HCT116 (cell line): Measurements from ENCODE around the gene ATL2. TPM values are rescaled to one million over a fixed set of nuclear protein-coding genes. Genes with fewer than 3 reads are reported as not detected.

ENCODE experiments used
- ATAC-seq: fragments of 200-7000 bp; cut with Tn5 transposase; 2 replicates; pipeline ENCODE4 v1.9.1; 2020; ENCODE audit warnings: mild to moderate bottlenecking, moderate library complexity
- BruUV-seq: library from RNA; stranded (reverse); fragments of 400-500 nt; replicated peaks from 2 replicates; lab custom pipeline; 2021; lab: Mats Ljungman, UMichigan
- CTCF ChIA-PET: fragments of 300-600 bp; sonication (Branson Sonifier 250); formaldehyde crosslinking; loops from one replicate; lab custom pipeline; 2021; ENCODE audit warnings: antibody characterized with exemption; lab: Charles Lee
- POLR2A ChIA-PET: fragments of 300-600, 350-600 bp; sonication (Branson Sonifier 250); formaldehyde crosslinking; loops from one replicate; lab custom pipeline; 2021; ENCODE audit warnings: antibody characterized with exemption; lab: Charles Lee
- RAD21 ChIA-PET, 2 experiments: fragments of 300-600 bp; sonication (Branson Sonifier 250); formaldehyde crosslinking; loops; one replicate each; lab custom pipeline; 2023; ENCODE audit warnings: low total read pairs in 2 of 2; ENCODE audit not compliant: uncharacterized antibody in 2 of 2, unreplicated experiment in 2 of 2, low non-redundant PET in 1 of 2; lab: Charles Lee
- DNase-seq: peaks from one replicate; pipeline ENCODE4 v3.0.0-alpha.2; 2010; ENCODE audit warnings: low read depth, low spot score
- H2AFZ ChIP-seq: fragments of 200-600 bp; shearing (Covaris generic), sonication (generic); 2 replicates; pipeline ENCODE4 v1.6.1; 2017; ENCODE audit warnings: low read depth, mixed run types, mixed read lengths, antibody characterized with exemption, low read length; ENCODE audit not compliant: poor library complexity, severe bottlenecking
- H3K27ac ChIP-seq: 2 replicates; pipeline ENCODE4 v1.5.1; 2012; ENCODE audit warnings: low read depth, low read length
- H3K27me3 ChIP-seq: fragments of 200-600 bp; sonication (generic); 2 replicates; pipeline ENCODE4 v1.6.1; 2016; ENCODE audit warnings: mixed run types, low read length, mixed read lengths; ENCODE audit not compliant: insufficient read depth
- H3K36me3 ChIP-seq, 2 experiments: fragments of 200-500 bp in 1 of 2; fragments of 200-600 bp in 1 of 2; sonication (Bioruptor generic) in 1 of 2; sonication (generic) in 1 of 2; 2 replicates each; pipeline versions ENCODE4 v1.5.1 to v1.6.1; 2014 to 2016; ENCODE audit warnings: low read length in 2 of 2, inconsistent platforms in 1 of 2, mixed read lengths in 1 of 2, mixed run types in 1 of 2; ENCODE audit not compliant: insufficient read depth in 2 of 2, control insufficient read depth in 1 of 2
- H3K4me1 ChIP-seq, 2 experiments: fragments of 200-600 bp in 1 of 2; sonication (generic) in 1 of 2; 2 replicates each; pipeline versions ENCODE4 v1.5.1 to v1.6.1; 2012 to 2017; ENCODE audit warnings: low read length in 2 of 2, inconsistent platforms in 1 of 2, mild to moderate bottlenecking in 1 of 2, mixed read lengths in 1 of 2, mixed run types in 1 of 2, moderate library complexity in 1 of 2; ENCODE audit not compliant: insufficient read depth in 2 of 2, control insufficient read depth in 1 of 2
- H3K4me2 ChIP-seq: fragments of 200-600 bp; sonication (generic); 2 replicates; pipeline ENCODE4 v1.6.1; 2017; ENCODE audit warnings: mixed run types, low read length, mixed read lengths
- H3K4me3 ChIP-seq, 2 experiments: fragments of 200-600 bp in 1 of 2; sonication (generic) in 1 of 2; replicated peaks in 1 of 2; 2 replicates each; pipeline ENCODE4 v1.5.1; 2011 to 2016; ENCODE audit warnings: low read length in 2 of 2, control low read depth in 1 of 2, low read depth in 1 of 2, mild to moderate bottlenecking in 1 of 2, mixed read lengths in 1 of 2, mixed run types in 1 of 2
- H3K79me2 ChIP-seq: fragments of 200-600 bp; sonication (generic); 2 replicates; pipeline ENCODE4 v1.6.1; 2017; ENCODE audit warnings: mild to moderate bottlenecking, mixed run types, low read length, moderate library complexity, mixed read lengths; ENCODE audit not compliant: insufficient read depth
- H3K9ac ChIP-seq: fragments of 200-600 bp; sonication (generic); 2 replicates; pipeline ENCODE4 v1.6.1; 2016; ENCODE audit warnings: low read length, mixed read lengths
- H3K9me2 ChIP-seq: fragments of 200-600 bp; sonication (generic), shearing (Covaris generic); 2 replicates; pipeline ENCODE4 v1.6.1; 2017; ENCODE audit warnings: mixed run types, mild to moderate bottlenecking, moderate library complexity; ENCODE audit not compliant: insufficient read depth
- H3K9me3 ChIP-seq, 2 experiments: fragments of 200-500 bp in 1 of 2; fragments of 200-600 bp in 1 of 2; sonication (Bioruptor generic) in 1 of 2; sonication (generic) in 1 of 2; 2 replicates each; pipeline ENCODE4 v1.6.1; 2014 to 2017; ENCODE audit warnings: low read length in 2 of 2, mixed read lengths in 2 of 2, inconsistent platforms in 1 of 2, low read depth in 1 of 2, mild to moderate bottlenecking in 1 of 2, mixed run types in 1 of 2, moderate library complexity in 1 of 2; ENCODE audit not compliant: control insufficient read depth in 1 of 2, insufficient read depth in 1 of 2
- H4K20me1 ChIP-seq: fragments of 200-600 bp; sonication (generic), shearing (Covaris generic); 2 replicates; pipeline ENCODE4 v1.6.1; 2017; ENCODE audit warnings: mixed run types, mild to moderate bottlenecking, moderate library complexity; ENCODE audit not compliant: insufficient read depth
- CBX3 ChIP-seq: IDR thresholded peaks from 2 replicates; pipeline ENCODE4 v1.6.1; 2012; ENCODE audit warnings: low read depth
- CEBPB ChIP-seq: IDR thresholded peaks from 2 replicates; pipeline ENCODE4 v1.6.1; 2012; ENCODE audit warnings: low read depth
- EGR1 ChIP-seq: IDR thresholded peaks from 2 replicates; pipeline ENCODE4 v1.6.1; 2012; ENCODE audit warnings: low read depth
- EZH2 ChIP-seq: fragments of 200-600 bp; sonication (generic); IDR thresholded peaks from 2 replicates; pipeline ENCODE4 v1.6.1; 2017; ENCODE audit warnings: antibody characterized with exemption, mixed run types
- EZH2phosphoT487 ChIP-seq: fragments of 200-600 bp; IDR thresholded peaks from 2 replicates; pipeline ENCODE4 v1.6.1; 2018; ENCODE audit warnings: antibody characterized with exemption, borderline replicate concordance
- FOSL1 ChIP-seq: IDR thresholded peaks from 2 replicates; pipeline ENCODE4 v1.6.1; 2012; ENCODE audit warnings: low read depth
- JUND ChIP-seq: IDR thresholded peaks from 2 replicates; pipeline ENCODE4 v1.6.1; 2012
- POLR2A ChIP-seq: IDR thresholded peaks from 2 replicates; pipeline ENCODE4 v1.7.0; 2011; ENCODE audit warnings: borderline replicate concordance; ENCODE audit not compliant: insufficient read depth, insufficient read length; ENCODE audit errors: extremely low read depth
- RAD21 ChIP-seq: IDR thresholded peaks from 2 replicates; pipeline ENCODE4 v1.6.1; 2012; ENCODE audit warnings: low read depth, mild to moderate bottlenecking
- SIN3A ChIP-seq: IDR thresholded peaks from 2 replicates; pipeline ENCODE4 v1.6.1; 2012; ENCODE audit warnings: low read depth
- SP1 ChIP-seq: IDR thresholded peaks from 2 replicates; pipeline ENCODE4 v1.6.1; 2012; ENCODE audit warnings: low read depth
- TCF7L2 ChIP-seq: IDR thresholded peaks from 2 replicates; pipeline ENCODE4 v1.7.0; 2011; ENCODE audit warnings: borderline replicate concordance, inconsistent platforms; ENCODE audit not compliant: insufficient read depth, insufficient read length; ENCODE audit errors: extremely low read depth
- YY1 ChIP-seq: IDR thresholded peaks from 2 replicates; pipeline ENCODE4 v1.6.1; 2011; ENCODE audit warnings: low read length, low read depth, moderate library complexity, mild to moderate bottlenecking; ENCODE audit not compliant: insufficient replicate concordance; ENCODE audit errors: extremely low read depth
- ZFX ChIP-seq: fragments of 450-650 bp; IDR thresholded peaks from 2 replicates; pipeline ENCODE4 v1.6.1; 2017
- ZNF274 ChIP-seq: fragments of 200-500 bp; sonication (Bioruptor generic); IDR thresholded peaks from 2 replicates; pipeline ENCODE4 v1.6.1; 2014; ENCODE audit warnings: mild to moderate bottlenecking, low read depth, low read length, inconsistent platforms
- intact Hi-C: fragments of 100-400 bp; cut with micrococcal nuclease; formaldehyde crosslinking; loops from 2 replicates; pipeline ENCODE4 v1.10.0; 2022
- total RNA-seq: library from RNA; stranded (reverse); gene quantifications from one replicate; pipeline ENCODE4 v1.2.1, GENCODE V29; 2021; ENCODE audit not compliant: unreplicated experiment
- TF ChIP-seq, protein P1 (sequence below): IDR thresholded peaks from 2 replicates; pipeline ENCODE4 v1.6.1; 2012
- TF ChIP-seq, protein P2 (sequence below): IDR thresholded peaks from 2 replicates; pipeline ENCODE4 v1.6.1; 2012
- TF ChIP-seq, protein P3 (sequence below): IDR thresholded peaks from 2 replicates; pipeline ENCODE4 v1.6.1; 2011; ENCODE audit warnings: mild to moderate bottlenecking, low read length, moderate library complexity; ENCODE audit not compliant: insufficient replicate concordance; ENCODE audit errors: extremely low read depth
- TF ChIP-seq, protein P4 (sequence below), 3 experiments: fragments of 200-600 bp in 1 of 3; sonication (generic) in 1 of 3; IDR thresholded peaks in 2 of 3; conservative IDR thresholded peaks in 1 of 3; 2 replicates each; pipeline ENCODE4 v1.5.1; 2012 to 2017; ENCODE audit warnings: low read depth in 2 of 3, low read length in 2 of 3, antibody characterized with exemption in 1 of 3, borderline replicate concordance in 1 of 3, control low read depth in 1 of 3, mild to moderate bottlenecking in 1 of 3, mixed read lengths in 1 of 3, mixed run types in 1 of 3, moderate library complexity in 1 of 3; ENCODE audit not compliant: insufficient read depth in 1 of 3

ATL2 gene
- total RNA-seq, 1 experiment from 2014 or later, result 80.7 TPM

DNA sequence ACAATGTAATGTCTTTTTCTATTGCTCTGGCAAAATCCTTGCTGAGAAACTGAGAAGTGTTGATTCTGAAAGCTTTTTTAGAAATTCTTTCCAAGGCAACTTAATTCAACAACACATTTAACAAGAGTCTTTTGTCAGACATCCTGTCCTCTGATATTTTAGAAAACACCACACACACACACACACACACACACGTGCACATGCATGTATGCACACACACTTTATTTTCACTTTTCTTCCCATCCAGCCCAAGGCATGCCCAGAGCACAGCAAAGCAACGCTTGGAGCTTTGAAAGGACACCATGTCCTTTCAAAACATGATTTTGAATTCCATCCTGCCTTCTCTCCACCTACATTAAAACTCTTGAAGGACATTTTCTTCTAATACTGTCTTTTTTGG is 116.1 kb downstream of the ATL2 start:
- H3K4me2 ChIP-seq, result no peak overlapping the region
- no TSS peak for BruUV-seq
- RAD21 ChIA-PET, result no interaction called here

More for the DNA sequence above, 116.1 kb downstream of the ATL2 start:
- ATAC-seq (no peak), DNase-seq (no peak)
- Histone ChIP-seq H3K9ac (no peak overlapping the region), H3K4me1 (no peaks in the 10 kb centered on the region), H4K20me1 (no peaks in the 10 kb centered on the region), H3K36me3 (no peaks in the 10 kb centered on the region), H3K27ac (no peak overlapping the region), H3K9me3 (no peaks in the 10 kb centered on the region), H3K9me2 (no peaks in the 10 kb centered on the region), H3K79me2 (no peaks in the 10 kb centered on the region), H3K4me3 (no peak overlapping the region), H3K27me3 (no peaks in the 10 kb centered on the region), H2AFZ (no peak overlapping the region)
- TF ChIP-seq SIN3A, result no peak
- no peak for TF ChIP-seq FOSL1
- TF ChIP-seq, protein P1, sequence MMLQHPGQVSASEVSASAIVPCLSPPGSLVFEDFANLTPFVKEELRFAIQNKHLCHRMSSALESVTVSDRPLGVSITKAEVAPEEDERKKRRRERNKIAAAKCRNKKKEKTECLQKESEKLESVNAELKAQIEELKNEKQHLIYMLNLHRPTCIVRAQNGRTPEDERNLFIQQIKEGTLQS, result no peak
- TF ChIP-seq CEBPB, result no peak
- no peak for TF ChIP-seq POLR2A
- no peak for TF ChIP-seq SP1
- TF ChIP-seq, protein P2, sequence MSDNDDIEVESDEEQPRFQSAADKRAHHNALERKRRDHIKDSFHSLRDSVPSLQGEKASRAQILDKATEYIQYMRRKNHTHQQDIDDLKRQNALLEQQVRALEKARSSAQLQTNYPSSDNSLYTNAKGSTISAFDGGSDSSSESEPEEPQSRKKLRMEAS, result no peak
- TF ChIP-seq CBX3, result no peak
- no peak for TF ChIP-seq EGR1
- no peak for TF ChIP-seq RAD21
- TF ChIP-seq, protein P3, sequence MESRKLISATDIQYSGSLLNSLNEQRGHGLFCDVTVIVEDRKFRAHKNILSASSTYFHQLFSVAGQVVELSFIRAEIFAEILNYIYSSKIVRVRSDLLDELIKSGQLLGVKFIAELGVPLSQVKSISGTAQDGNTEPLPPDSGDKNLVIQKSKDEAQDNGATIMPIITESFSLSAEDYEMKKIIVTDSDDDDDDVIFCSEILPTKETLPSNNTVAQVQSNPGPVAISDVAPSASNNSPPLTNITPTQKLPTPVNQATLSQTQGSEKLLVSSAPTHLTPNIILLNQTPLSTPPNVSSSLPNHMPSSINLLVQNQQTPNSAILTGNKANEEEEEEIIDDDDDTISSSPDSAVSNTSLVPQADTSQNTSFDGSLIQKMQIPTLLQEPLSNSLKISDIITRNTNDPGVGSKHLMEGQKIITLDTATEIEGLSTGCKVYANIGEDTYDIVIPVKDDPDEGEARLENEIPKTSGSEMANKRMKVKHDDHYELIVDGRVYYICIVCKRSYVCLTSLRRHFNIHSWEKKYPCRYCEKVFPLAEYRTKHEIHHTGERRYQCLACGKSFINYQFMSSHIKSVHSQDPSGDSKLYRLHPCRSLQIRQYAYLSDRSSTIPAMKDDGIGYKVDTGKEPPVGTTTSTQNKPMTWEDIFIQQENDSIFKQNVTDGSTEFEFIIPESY, result no peak
- TF ChIP-seq, protein P4, sequence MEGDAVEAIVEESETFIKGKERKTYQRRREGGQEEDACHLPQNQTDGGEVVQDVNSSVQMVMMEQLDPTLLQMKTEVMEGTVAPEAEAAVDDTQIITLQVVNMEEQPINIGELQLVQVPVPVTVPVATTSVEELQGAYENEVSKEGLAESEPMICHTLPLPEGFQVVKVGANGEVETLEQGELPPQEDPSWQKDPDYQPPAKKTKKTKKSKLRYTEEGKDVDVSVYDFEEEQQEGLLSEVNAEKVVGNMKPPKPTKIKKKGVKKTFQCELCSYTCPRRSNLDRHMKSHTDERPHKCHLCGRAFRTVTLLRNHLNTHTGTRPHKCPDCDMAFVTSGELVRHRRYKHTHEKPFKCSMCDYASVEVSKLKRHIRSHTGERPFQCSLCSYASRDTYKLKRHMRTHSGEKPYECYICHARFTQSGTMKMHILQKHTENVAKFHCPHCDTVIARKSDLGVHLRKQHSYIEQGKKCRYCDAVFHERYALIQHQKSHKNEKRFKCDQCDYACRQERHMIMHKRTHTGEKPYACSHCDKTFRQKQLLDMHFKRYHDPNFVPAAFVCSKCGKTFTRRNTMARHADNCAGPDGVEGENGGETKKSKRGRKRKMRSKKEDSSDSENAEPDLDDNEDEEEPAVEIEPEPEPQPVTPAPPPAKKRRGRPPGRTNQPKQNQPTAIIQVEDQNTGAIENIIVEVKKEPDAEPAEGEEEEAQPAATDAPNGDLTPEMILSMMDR (IDR thresholded peaks at IDR 0.05 in 2 of 3, conservative IDR thresholded peaks at IDR 0.05 in 1 of 3; ENCODE audit: borderline replicate concordance in 1 of 3, insufficient read depth in 1 of 3, low read depth in 2 of 3, low read length in 2 of 3), result no peak
- TF ChIP-seq JUND, result no peak
- no peak for TF ChIP-seq ZNF274
- TF ChIP-seq YY1, result no peak
- TF ChIP-seq EZH2, result no peak
- no peak for TF ChIP-seq ZFX
- TF ChIP-seq EZH2phosphoT487, result no peak
- no peak for TF ChIP-seq TCF7L2
- CTCF ChIA-PET, result no interaction called here
- POLR2A ChIA-PET, result no interaction called here
- intact Hi-C loops, result no loop called here
